GM10248 (cell line): ENCODE data around the gene PCCA.

Experiments used
- CTCF ChIA-PET: fragments of 300-600 bp; sonication (Branson Sonifier 250); formaldehyde crosslinking; extraction: SDS; loops from one replicate; lab custom pipeline; 2021; ENCODE audit warnings: antibody characterized with exemption; lab: Yijun Ruan, JAX
- POLR2A ChIA-PET: fragments of 350-650 bp; sonication (Branson Sonifier 250); formaldehyde crosslinking; extraction: SDS; loops from one replicate; lab custom pipeline; 2020; ENCODE audit warnings: antibody characterized with exemption; lab: Yijun Ruan, JAX
- DNase-seq: peaks from one replicate; pipeline ENCODE4 v3.0.0; 2012; ENCODE audit errors: extremely low spot score
- TF ChIP-seq, protein P1 (sequence below): IDR thresholded peaks from 2 replicates; pipeline ENCODE4 v1.5.1; 2012; ENCODE audit warnings: mild to moderate bottlenecking, low read depth; ENCODE audit errors: extremely low read depth, missing control alignments, control extremely low read depth

PCCA gene

DNA sequence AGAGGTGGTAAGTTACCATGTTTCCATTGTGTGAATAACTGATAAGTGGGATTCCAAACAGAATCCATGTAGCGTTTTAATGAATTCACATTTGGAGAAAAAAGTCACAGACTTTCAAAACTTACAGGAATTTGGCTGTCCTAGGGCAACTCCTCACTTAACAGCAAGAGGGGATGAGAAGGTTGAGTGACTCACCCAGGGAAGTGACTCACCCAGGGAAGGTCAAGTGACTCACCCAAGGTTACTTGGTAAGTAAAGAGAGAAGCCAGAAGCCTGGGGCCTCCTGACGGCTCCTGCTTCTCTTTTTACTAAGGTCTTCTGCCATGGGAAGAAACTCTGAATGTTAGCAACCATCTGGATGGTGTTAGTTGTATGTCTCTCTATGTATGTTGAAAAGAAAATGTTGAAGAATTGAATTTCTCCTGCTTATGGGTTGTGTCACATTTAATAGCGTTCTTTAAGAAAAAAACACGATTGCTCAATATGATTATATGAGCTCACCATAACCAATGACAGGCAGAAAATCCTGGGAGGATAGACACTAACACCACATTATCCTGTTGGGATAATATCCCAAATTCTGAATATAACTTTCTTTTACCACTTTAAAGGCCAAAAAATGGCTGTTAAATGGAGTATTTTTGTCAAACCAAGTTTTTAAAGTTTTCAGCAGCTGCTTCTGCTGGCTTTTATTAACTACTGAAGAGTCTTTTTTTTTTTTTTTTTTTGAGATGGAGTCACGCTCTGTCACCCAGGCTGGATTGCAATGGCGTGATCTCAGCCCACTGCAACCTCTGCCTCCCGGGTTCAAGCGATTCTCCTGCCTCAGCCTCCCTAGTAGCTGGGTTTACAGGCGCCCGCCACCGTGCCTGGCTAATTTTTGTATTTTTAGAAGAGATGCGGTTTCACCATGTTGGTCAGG lies 304.1 kb downstream of the PCCA start:
- TF ChIP-seq, protein P1, sequence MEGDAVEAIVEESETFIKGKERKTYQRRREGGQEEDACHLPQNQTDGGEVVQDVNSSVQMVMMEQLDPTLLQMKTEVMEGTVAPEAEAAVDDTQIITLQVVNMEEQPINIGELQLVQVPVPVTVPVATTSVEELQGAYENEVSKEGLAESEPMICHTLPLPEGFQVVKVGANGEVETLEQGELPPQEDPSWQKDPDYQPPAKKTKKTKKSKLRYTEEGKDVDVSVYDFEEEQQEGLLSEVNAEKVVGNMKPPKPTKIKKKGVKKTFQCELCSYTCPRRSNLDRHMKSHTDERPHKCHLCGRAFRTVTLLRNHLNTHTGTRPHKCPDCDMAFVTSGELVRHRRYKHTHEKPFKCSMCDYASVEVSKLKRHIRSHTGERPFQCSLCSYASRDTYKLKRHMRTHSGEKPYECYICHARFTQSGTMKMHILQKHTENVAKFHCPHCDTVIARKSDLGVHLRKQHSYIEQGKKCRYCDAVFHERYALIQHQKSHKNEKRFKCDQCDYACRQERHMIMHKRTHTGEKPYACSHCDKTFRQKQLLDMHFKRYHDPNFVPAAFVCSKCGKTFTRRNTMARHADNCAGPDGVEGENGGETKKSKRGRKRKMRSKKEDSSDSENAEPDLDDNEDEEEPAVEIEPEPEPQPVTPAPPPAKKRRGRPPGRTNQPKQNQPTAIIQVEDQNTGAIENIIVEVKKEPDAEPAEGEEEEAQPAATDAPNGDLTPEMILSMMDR: no peak
- POLR2A ChIA-PET: no interaction called here
- CTCF ChIA-PET: interaction anchor here (1.6 kb wide), 1 partner anchor 7 kb away, joined by 4 read pairs; no protein-coding TSS in a partner anchor
- peak; percentile 26 for DNase-seq

- peak; percentile 53 for DNase-seq
- TF ChIP-seq, protein P1: no peak
- ChIA-PET CTCF (interaction anchor here (0.8 to 1.6 kb wide), 2 partner anchors 8 to 60 kb away, joined by 3 to 4 read pairs; no protein-coding TSS in a partner anchor), POLR2A (interaction anchor here (0.6 kb wide), 1 partner anchor 35 kb away, joined by 4 read pairs; no protein-coding TSS in a partner anchor)
Measured at GRCh38 chr13:100394005-100394695, 305.3 kb downstream of the PCCA start.

DNA sequence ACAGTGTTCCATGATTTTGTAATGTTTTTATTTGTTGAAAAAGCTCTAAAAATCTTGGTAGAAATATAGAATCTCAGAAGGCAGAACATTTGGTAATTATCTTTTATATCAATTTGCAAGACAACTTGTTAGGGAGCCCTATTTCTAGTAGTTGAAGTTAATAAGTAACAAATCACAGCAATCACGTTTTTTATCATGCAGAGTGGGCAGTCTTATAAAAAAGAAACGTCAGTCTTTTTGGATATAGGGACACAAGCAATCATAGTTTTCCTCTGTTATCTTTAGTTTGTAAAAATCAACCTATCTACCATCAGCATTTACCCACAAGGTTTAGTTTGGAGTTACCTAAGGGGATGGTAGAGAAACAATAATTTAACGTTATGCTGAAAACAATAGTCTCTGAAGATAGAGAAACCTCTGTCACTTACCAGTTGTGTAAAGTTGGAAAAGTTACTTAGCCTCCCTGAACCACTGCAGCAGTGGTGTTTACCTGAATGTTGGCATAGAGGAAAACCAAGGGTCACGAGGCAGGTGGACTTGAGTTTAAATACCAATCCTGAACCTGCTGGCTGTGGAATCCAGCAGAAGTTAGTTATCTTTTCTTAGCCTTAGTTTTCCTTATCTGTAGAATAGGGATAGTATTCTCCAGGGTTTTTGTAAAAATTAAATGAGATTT lies 306.9 kb downstream of the PCCA start:
- DNase-seq: no peak
- POLR2A ChIA-PET: no interaction called here
- CTCF ChIA-PET: no interaction called here
- TF ChIP-seq, protein P1: no peak

- DNase-seq: no peak
- ChIA-PET POLR2A (no interaction called here), CTCF (no interaction called here)
- TF ChIP-seq, protein P1: no peak
Measured at GRCh38 chr13:100396776-100397175, 307.9 kb downstream of the PCCA start.

GRCh38 chr13:100397627-100398026 lies 308.7 kb downstream of the PCCA start:
- ChIA-PET POLR2A (no interaction called here), CTCF (no interaction called here)
- DNase-seq: no peak
- TF ChIP-seq, protein P1: no peak

GRCh38 chr13:100398360-100398759 lies 309.5 kb downstream of the PCCA start:
- TF ChIP-seq, protein P1: no peak
- CTCF ChIA-PET: no interaction called here
- DNase-seq: no peak
- POLR2A ChIA-PET: no interaction called here
